HG02763 (cell line): ENCODE measurements around the gene ZDHHC21.
"Not testable (repeated sequence)": the region's sequence is repeated elsewhere in the genome, so short reads cannot be mapped to it uniquely, and the experiment has no call there.

Source experiments
- ATAC-seq: cut with Tn5 transposase; IDR thresholded peaks from one replicate; pipeline ENCODE4 v1.9.1; 2021; ENCODE audit warnings: mild to moderate bottlenecking, moderate library complexity; ENCODE audit not compliant: unreplicated experiment

ZDHHC21 gene

DNA sequence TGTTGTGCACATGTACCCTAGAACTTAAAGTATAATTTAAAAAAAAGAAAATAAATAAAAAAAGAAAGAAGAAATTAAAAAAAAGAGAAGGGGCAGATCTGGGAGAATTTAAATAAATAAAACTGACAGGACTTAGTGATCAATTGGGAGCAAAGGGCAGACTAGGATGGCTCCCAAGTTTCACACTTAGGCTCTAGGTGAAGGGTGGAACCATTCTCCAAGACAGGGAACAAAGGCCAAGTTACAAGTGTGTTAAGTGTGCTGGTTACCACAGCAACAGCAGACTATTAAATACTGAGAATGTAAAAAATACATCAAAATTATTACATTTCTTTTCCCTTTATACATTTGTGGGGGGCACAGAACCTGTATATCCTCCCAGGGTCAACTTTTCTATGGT lies 7.1 kb downstream of the ZDHHC21 start:
- no peak for ATAC-seq

GRCh38 chr9:14682616-14683015 lies 10.6 kb downstream of the ZDHHC21 start:
- ATAC-seq, result not testable (repeated sequence)

DNA sequence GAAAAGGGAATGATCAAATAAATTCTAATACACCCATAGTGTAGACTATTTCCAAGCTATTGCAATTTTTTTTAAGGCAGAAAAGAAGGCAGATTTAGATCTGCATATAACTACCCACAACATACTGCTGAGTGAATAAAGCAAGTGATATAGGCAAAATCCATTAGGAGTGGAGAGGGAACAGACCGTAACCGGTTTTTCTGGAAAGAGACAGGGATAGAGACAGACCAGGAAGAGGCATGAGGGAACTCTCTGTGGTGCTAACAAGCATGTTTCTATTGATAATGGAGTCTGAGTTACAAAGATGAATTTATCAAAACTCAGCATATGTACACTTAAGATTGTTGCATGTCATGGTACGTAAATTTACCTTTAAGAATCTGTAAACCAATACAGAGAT lies 14.5 kb downstream of the ZDHHC21 start:
- ATAC-seq, result no peak

GRCh38 chr9:14677872-14678271 lies 15.4 kb downstream of the ZDHHC21 start:
- no peak for ATAC-seq

GRCh38 chr9:14677396-14677795 lies 15.8 kb downstream of the ZDHHC21 start:
- ATAC-seq, result no peak

GRCh38 chr9:14674630-14675029 lies 18.6 kb downstream of the ZDHHC21 start:
- ATAC-seq, result no peak

DNA sequence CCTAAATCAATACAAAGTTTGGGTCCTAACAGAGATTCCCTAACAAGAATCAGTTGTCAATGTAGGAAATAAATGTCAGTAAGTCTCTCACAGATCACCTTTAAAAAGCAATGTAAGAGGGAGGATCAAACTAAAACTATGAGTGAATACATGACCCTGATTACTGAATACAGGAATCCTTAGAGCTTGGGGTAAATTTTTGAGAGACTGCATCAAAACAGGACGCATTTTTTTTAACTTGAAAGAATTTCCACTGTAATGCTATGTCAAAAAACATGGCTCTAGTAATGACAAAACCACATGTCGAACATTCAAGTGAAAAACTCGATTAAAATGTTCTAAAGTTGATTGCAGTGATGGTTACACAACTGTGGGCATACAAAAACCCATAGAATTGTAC lies 21.9 kb downstream of the ZDHHC21 start:
- no peak for ATAC-seq

DNA sequence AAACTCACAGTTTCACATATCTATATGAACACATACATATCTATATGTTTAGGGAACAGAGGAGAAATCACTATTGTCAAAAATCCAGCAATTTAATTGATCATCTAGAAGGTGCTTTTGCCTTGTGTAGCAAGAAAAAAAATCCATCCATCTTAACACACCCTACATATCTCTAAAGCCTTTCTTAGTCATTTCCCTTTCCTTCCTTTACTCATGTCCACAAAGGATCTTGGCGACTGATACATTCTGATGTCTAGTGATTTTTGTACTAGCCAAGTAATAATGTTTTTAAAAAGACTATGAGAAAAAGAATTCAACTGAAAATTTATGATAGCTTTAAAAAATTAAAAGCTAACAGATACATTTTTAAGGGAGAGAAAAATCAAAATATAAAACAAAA lies 22.5 kb downstream of the ZDHHC21 start:
- no peak for ATAC-seq

DNA sequence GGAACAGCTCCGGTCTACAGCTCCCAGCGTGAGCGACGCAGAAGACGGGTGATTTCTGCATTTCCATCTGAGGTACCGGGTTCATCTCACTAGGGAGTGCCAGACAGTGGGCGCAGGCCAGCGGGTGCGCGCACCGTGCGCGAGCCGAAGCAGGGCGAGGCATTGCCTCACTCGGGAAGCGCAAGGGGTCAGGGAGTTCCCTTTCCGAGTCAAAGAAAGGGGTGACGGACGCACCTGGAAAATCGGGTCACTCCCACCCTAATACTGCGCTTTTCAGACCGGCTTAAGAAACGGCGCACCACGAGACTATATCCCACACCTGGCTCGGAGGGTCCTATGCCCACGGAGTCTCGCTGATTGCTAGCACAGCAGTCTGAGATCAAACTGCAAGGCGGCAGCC lies 29.2 kb downstream of the ZDHHC21 start:
- ATAC-seq, result not testable (repeated sequence)

DNA sequence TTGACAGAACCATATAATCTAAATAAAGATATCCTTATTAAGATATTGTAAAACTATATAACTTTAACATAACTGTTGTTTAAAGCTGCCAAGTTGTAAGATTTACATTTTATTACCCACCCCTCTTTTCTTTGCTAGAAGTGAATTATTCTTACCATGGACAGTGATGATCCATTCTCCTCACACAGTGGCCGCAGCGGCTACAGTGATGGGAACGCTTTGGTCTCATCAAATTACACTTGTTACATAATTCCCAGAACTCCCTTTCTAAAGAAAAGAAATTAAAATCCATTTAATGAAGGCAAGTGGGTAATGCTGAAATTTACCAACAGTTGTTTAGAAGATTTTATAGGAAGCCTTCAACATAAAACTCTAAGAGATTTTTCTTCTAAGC lies 31.2 kb downstream of the ZDHHC21 start:
- no peak for ATAC-seq

GRCh38 chr9:14661421-14662059 lies 31.7 kb downstream of the ZDHHC21 start:
- no peak for ATAC-seq

DNA sequence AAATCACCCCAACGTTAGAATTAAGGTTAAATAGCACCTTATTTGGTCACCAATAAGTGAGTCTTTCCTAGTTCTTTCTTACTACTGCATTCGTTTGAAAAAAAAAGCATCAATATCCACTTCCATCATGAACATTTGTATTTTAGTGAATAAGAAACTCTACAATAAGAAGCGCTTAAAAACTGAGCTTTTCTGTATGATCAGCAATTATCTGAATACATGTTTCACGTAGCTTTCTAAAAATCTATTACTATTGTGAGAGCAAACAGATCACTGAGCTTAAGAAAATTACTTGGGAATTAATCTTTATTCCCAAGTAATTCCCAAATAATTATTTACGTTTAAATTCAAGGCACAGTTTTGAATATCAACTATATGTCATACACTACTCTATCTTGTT lies 32.5 kb downstream of the ZDHHC21 start:
- ATAC-seq, result no peak

DNA sequence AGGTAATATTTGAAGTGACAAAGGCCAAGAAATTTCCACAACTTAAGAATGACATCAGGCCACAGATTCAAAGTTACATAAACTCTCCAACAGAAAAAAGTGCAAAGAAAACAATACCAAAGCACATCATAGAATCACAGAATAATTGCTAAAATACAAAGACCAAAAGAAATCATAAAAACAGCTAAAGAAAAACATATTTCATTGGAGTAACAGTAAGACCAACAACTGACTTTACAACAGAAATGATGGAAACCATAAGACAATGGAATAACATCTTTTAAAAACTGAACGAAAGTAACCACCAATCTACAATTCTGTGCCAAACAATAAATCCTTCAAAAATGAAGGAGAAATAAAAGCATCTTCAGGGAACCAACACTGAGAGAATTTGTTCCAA lies 38.3 kb downstream of the ZDHHC21 start:
- no peak for ATAC-seq

GRCh38 chr9:14653511-14653910 lies 39.7 kb downstream of the ZDHHC21 start:
- ATAC-seq, result no peak

GRCh38 chr9:14652729-14653377 lies 40.4 kb downstream of the ZDHHC21 start:
- no peak for ATAC-seq

DNA sequence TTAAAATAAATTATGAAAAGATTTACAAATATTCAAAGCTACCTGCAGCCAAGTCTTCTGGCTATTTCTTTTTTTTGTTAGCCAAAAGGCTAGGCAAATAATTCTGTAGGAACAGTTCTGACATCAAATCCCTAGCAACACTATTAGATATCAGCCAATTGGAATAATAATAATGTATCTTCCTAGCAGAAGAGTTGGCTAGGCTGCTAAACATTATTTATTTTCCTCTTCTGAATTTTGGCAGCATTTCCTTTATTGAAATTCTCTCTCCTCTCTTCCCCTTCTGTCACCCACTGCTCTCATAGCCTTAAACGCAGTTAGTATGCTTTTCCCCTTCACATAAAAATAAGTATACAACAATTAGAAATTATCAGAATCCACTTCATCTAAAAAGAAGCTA lies 42.6 kb downstream of the ZDHHC21 start:
- ATAC-seq, result no peak

GRCh38 chr9:14645648-14646047 lies 47.6 kb downstream of the ZDHHC21 start:
- ATAC-seq, result no peak

GRCh38 chr9:14640967-14641366 lies 52.3 kb downstream of the ZDHHC21 start:
- no peak for ATAC-seq

GRCh38 chr9:14640294-14640693 lies 52.9 kb downstream of the ZDHHC21 start:
- ATAC-seq, result no peak

- no peak for ATAC-seq
These were observed 59.2 kb downstream of the ZDHHC21 start for GRCh38 chr9:14633906-14634565.

- ATAC-seq, result no peak
These were observed 60.1 kb downstream of the ZDHHC21 start for GRCh38 chr9:14633148-14633547.

- ATAC-seq, result no peak
These were observed 65.7 kb downstream of the ZDHHC21 start for GRCh38 chr9:14627513-14627912.
